Tibial nerve (tissue), 3 donors: Measurements from ENCODE around the gene NQO2.

ENCODE experiments used
- POLR2A ChIP-seq, 2 donors: fragments of 450-650 bp; IDR thresholded peaks; one replicate each; pipeline ENCODE4 v1.6.1; 2017; ENCODE audit warnings: antibody characterized with exemption in 2 of 2, mild to moderate bottlenecking in 2 of 2, moderate library complexity in 2 of 2
- TF ChIP-seq, protein P1 (sequence below), 5 experiments: fragments of 200-600 bp in 3 of 5; fragments of 450-650 bp in 2 of 5; sonication (generic) in 3 of 5; IDR thresholded peaks; one replicate each; pipeline ENCODE4 v1.5.1; 2016 to 2019; ENCODE audit warnings: antibody characterized with exemption in 5 of 5, mild to moderate bottlenecking in 3 of 5, moderate library complexity in 2 of 5

DNA sequence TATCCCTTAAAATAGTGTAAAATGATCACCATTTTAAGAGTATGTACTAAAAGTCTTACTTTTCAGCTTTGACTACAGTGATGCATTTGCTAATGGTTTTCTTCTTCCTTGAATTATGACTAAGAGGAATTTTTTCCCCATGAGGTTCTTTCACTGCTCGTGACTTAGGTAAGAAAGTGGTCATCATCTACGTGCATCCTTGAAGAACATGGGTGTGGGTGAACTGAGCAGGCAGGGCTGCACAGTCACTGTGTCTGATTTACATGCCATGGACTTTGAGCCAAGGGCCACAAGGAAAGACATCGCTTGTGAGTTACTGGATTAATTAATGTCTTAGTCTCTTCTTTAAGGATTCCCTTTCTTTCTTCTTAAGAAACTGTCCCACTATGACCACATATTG is 33.3 kb downstream of the NQO2 start:
- TF ChIP-seq POLR2A (IDR thresholded peaks at IDR 0.05) = no peak
- TF ChIP-seq, protein P1, sequence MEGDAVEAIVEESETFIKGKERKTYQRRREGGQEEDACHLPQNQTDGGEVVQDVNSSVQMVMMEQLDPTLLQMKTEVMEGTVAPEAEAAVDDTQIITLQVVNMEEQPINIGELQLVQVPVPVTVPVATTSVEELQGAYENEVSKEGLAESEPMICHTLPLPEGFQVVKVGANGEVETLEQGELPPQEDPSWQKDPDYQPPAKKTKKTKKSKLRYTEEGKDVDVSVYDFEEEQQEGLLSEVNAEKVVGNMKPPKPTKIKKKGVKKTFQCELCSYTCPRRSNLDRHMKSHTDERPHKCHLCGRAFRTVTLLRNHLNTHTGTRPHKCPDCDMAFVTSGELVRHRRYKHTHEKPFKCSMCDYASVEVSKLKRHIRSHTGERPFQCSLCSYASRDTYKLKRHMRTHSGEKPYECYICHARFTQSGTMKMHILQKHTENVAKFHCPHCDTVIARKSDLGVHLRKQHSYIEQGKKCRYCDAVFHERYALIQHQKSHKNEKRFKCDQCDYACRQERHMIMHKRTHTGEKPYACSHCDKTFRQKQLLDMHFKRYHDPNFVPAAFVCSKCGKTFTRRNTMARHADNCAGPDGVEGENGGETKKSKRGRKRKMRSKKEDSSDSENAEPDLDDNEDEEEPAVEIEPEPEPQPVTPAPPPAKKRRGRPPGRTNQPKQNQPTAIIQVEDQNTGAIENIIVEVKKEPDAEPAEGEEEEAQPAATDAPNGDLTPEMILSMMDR (IDR thresholded peaks at IDR 0.05) = no peak
